ENCODE measurements around the gene DLX2. TPM values are rescaled to one million over a fixed set of nuclear protein-coding genes. Genes with fewer than 3 reads are reported as not detected.
"Not testable (repeated sequence)": the region's sequence is repeated elsewhere in the genome, so short reads cannot be mapped to it uniquely, and the experiment has no call there.

Gene DLX2
- total and polyA plus RNA-seq, 4 donors, result 0.50 TPM; not detected in 3

DNA sequence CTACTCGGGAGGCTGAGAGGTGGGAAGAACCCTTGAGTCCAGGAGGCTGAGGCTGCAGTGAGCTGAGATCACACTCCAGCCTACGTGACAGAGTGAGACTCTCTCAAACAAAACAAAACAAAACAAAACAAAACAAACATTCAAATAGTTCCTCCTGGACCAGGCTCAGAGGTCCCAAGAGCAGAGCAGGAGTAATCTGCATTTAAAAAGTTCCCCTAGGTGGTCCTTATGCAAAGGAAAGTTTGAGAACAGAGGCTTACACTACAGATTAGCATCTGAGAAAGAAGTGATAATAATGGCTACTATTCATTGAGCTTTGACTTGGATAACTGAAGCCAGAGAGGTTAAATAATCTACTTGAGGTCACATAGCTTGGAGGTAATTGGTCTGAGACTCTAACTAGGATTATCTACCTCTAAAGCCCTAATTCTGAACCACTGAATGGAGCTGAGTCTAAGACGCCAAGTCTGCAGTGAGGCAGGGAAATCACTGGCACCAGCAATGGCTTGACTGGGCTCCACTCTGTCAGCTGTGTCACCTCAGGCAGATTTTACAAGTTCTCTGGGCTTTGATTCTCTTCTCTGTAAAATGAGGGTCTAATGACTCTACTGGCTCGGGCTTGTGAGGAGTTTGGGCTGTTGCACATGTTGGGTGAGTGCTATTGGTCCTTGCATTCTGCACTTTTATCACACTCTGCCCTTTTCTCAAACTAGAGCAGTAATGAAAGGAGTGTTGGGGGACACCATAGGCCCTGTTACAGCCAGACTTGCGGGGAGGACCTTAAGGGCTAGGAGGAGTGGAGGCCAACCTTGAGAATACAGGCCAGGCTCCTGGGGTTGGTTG lies 29.2 kb upstream of the DLX2 start:
- peaks cover 4% of the 10 kb centered on the region for H3K9me3 ChIP-seq (ENCODE audit: control insufficient read depth, low read length)
- WGBS, 2 donors, result 65 to 76% methylated on average over 5 of the region's 5 CpGs
- no peak for DNase-seq
- H3K4me1 ChIP-seq (ENCODE audit: control insufficient read depth in 1 of 2, insufficient read depth in 2 of 2, low read length in 2 of 2), result no peaks in the 10 kb centered on the region
- intact Hi-C loops (cut with DNase I), result no loop called here
- H3K27ac ChIP-seq (ENCODE audit: low read depth in 1 of 2, low read length in 2 of 2), result no peak overlapping the region
- H3K36me3 ChIP-seq (ENCODE audit: control insufficient read depth in 1 of 2, insufficient read depth in 2 of 2, low read length in 1 of 2), result no peaks in the 10 kb centered on the region
- no peak overlapping the region for H3K4me3 ChIP-seq (ENCODE audit: low read length in 2 of 2)
- peaks cover 0 to 4% of the 10 kb centered on the region in 2 donors for H3K27me3 ChIP-seq (ENCODE audit: control insufficient read depth in 1 of 2, insufficient read depth in 2 of 2, low read length in 1 of 2)
- no peak for ATAC-seq (ENCODE audit: low FRiP score)

DNA sequence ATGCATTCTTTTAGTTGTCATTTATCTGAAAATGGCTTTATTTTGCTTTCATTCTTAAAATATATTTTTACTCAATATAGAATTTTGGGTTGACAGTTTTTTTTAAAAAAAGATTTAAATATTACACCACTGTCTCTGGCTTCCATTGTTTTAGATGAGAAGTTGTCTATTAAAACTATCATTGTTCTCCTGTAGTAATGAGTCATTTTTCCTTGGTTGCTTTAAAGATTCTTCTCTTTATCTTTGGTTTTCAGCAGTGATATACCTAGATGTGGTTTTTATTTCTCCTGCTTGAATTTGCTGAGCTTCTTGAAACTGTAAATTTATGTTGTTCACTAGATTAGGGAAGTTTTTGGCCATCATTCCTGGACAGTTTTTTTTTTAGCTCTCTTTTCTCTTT lies 26.7 kb upstream of the DLX2 start:
- H3K27ac ChIP-seq (ENCODE audit: low read depth in 1 of 2, low read length in 2 of 2), result no peak overlapping the region
- ATAC-seq (ENCODE audit: low FRiP score), result no peak
- no peaks in the 10 kb centered on the region for H3K36me3 ChIP-seq (ENCODE audit: control insufficient read depth in 1 of 2, insufficient read depth in 2 of 2, low read length in 1 of 2)
- H3K4me3 ChIP-seq (ENCODE audit: low read length in 2 of 2), result no peak overlapping the region
- peaks cover 0 to 1% of the 10 kb centered on the region in 2 donors for H3K27me3 ChIP-seq (ENCODE audit: control insufficient read depth in 1 of 2, insufficient read depth in 2 of 2, low read length in 1 of 2)
- peaks cover 6% of the 10 kb centered on the region for H3K9me3 ChIP-seq (ENCODE audit: control insufficient read depth, low read length)
- H3K4me1 ChIP-seq (ENCODE audit: control insufficient read depth in 1 of 2, insufficient read depth in 2 of 2, low read length in 2 of 2), result no peaks in the 10 kb centered on the region
- no peak for DNase-seq
- intact Hi-C loops (cut with DNase I), result loop anchor here in 1 of 2 donors (10.0 kb wide), 1 partner anchor 555 kb away; no protein-coding TSS in a partner anchor

DNA sequence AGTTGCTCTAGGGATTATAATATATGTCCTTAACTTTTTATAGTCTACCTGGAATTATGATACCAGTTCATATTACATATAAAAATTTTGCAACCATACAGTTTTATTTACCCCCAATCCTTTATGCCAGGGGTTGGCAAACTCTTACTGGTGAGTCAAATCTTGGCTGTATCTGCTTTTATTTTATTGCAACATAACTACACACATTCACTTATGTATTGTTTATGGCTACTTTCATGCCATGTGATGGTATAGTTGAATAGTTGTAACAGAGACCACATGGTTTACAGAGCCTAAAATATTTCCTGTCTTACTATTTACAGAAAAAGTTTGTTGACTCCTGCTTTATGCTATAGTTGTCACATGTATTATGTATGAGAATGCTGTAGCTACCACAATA lies 25.8 kb upstream of the DLX2 start:
- H3K27ac ChIP-seq (ENCODE audit: low read depth in 1 of 2, low read length in 2 of 2), result no peak overlapping the region
- H3K9me3 ChIP-seq (ENCODE audit: control insufficient read depth, low read length), result peaks cover 6% of the 10 kb centered on the region
- intact Hi-C loops (cut with DNase I), result loop anchor here in 1 of 2 donors (10.0 kb wide), 1 partner anchor 554 kb away; no protein-coding TSS in a partner anchor
- H3K27me3 ChIP-seq (ENCODE audit: control insufficient read depth in 1 of 2, insufficient read depth in 2 of 2, low read length in 1 of 2), result peaks cover 0 to 1% of the 10 kb centered on the region in 2 donors
- H3K4me1 ChIP-seq (ENCODE audit: control insufficient read depth in 1 of 2, insufficient read depth in 2 of 2, low read length in 2 of 2), result no peaks in the 10 kb centered on the region
- no peak overlapping the region for H3K4me3 ChIP-seq (ENCODE audit: low read length in 2 of 2)
- no peak for ATAC-seq (ENCODE audit: low FRiP score)
- H3K36me3 ChIP-seq (ENCODE audit: control insufficient read depth in 1 of 2, insufficient read depth in 2 of 2, low read length in 1 of 2), result no peaks in the 10 kb centered on the region
- no peak for DNase-seq

DNA sequence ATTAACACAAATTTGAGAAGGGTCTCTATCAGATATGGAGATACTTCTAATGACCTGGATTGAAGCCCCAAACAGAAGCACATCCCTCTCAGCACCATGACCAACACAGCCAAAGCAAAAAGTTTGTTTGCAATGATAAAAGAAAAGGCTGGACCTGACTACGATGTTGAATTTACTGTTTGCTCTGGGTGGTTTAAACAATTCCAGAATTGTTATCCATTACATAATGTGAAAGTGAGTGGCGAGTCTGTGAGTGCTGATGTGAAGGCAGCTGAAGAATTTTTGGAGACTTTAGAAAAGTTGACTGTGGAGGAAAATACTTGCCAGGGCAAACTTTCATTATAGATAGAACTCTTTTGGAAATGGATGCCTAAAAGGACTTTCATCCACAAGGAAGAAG lies 17.4 kb upstream of the DLX2 start:
- Histone ChIP-seq H3K4me3 (ENCODE audit: low read length in 2 of 2) (no peak overlapping the region), H3K9me3 (ENCODE audit: control insufficient read depth, low read length) (peaks cover 2% of the 10 kb centered on the region), H3K27ac (ENCODE audit: low read depth in 1 of 2, low read length in 2 of 2) (no peak overlapping the region), H3K27me3 (ENCODE audit: control insufficient read depth in 1 of 2, insufficient read depth in 2 of 2, low read length in 1 of 2) (no peaks in the 10 kb centered on the region), H3K36me3 (ENCODE audit: control insufficient read depth in 1 of 2, insufficient read depth in 2 of 2, low read length in 1 of 2) (no peaks in the 10 kb centered on the region), H3K4me1 (ENCODE audit: control insufficient read depth in 1 of 2, insufficient read depth in 2 of 2, low read length in 2 of 2) (no peaks in the 10 kb centered on the region)
- intact Hi-C loops (cut with DNase I), result loop anchor here in 1 of 2 donors (10.0 kb wide), 1 partner anchor 545 kb away; no protein-coding TSS in a partner anchor
- 7% methylated on average over 2 of the region's 2 CpGs for WGBS, 2 donors
- ATAC-seq (ENCODE audit: low FRiP score), result no peak
- DNase-seq, result no peak

DNA sequence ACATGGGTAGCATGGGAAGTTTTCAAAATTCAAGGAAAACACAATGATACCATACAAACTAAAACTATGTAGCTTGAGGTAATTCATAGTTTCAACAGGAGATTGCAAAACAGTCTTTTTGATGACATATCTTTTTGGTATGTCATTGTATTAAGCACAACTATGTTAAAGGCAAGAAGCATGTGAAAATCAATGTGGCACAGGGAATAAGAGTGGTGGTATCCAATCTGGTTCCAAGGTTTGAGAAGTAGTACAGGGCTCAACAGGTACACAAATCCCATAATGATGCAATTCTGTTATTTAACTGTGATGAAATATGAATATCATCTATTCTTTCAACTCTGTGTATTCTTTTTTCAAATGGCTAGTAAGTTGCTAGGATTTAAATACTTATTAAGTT lies 16.4 kb upstream of the DLX2 start:
- Histone ChIP-seq H3K27ac (ENCODE audit: low read depth in 1 of 2, low read length in 2 of 2) (no peak overlapping the region), H3K4me1 (ENCODE audit: control insufficient read depth in 1 of 2, insufficient read depth in 2 of 2, low read length in 2 of 2) (no peaks in the 10 kb centered on the region), H3K27me3 (ENCODE audit: control insufficient read depth in 1 of 2, insufficient read depth in 2 of 2, low read length in 1 of 2) (no peaks in the 10 kb centered on the region), H3K4me3 (ENCODE audit: low read length in 2 of 2) (no peak overlapping the region), H3K36me3 (ENCODE audit: control insufficient read depth in 1 of 2, insufficient read depth in 2 of 2, low read length in 1 of 2) (no peaks in the 10 kb centered on the region), H3K9me3 (ENCODE audit: control insufficient read depth, low read length) (peaks cover 2% of the 10 kb centered on the region)
- DNase-seq (no peak), ATAC-seq (ENCODE audit: low FRiP score) (no peak)
- intact Hi-C loops (cut with DNase I), result no loop called here

DNA sequence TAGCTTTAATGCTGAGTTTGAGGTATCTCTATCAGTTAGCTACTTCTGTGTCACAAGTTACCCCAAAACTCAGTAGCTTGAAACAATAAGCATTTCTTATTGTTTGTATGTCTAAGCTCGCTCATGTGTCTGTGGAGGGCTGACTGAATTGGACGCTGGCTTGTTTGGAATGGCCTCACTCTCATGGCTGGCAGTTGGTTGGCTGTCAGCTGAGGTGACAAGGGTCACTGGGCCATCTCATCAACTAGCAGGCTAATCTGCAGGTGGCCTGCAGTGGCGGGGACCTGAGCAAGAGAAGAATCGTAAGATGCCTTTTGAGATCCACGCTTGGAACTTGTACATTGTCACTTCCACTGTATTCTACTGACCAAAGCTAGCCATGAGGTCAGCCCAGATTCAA lies 13.4 kb upstream of the DLX2 start:
- ATAC-seq (ENCODE audit: low FRiP score), result no peak
- intact Hi-C loops (cut with DNase I), result no loop called here
- 59 to 66% methylated on average over 5 of the region's 5 CpGs for WGBS, 2 donors

DNA sequence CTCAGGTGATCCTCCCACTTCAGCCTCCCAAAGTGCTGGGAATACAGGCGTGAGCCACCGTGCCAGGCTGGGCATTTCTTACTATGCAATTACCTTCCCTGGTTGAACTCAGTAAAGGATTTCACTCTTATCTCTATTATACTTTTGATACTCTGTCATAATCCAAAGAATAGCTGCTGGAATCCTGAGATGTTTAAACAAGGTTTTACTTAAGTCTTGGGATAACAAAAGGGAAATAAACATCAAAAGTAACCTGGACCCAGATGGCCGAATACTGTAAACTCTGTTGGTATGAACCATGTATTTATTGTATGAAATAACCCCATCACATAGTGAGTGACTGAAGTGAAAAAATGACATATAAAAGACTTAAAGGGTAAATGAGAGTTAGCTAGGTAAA lies 11.9 kb upstream of the DLX2 start:
- WGBS, 2 donors, result 71 to 79% methylated on average over 3 of the region's 3 CpGs
- Histone ChIP-seq H3K27me3 (ENCODE audit: control insufficient read depth in 1 of 2, insufficient read depth in 2 of 2, low read length in 1 of 2) (no peaks in the 10 kb centered on the region), H3K4me3 (ENCODE audit: low read length in 2 of 2) (no peak overlapping the region), H3K4me1 (ENCODE audit: control insufficient read depth in 1 of 2, insufficient read depth in 2 of 2, low read length in 2 of 2) (no peaks in the 10 kb centered on the region), H3K9me3 (ENCODE audit: control insufficient read depth, low read length) (no peaks in the 10 kb centered on the region), H3K27ac (ENCODE audit: low read depth in 1 of 2, low read length in 2 of 2) (no peak overlapping the region), H3K36me3 (ENCODE audit: control insufficient read depth in 1 of 2, insufficient read depth in 2 of 2, low read length in 1 of 2) (no peaks in the 10 kb centered on the region)
- intact Hi-C loops (cut with DNase I), result loop anchor here in 1 of 2 donors (5.0 kb wide), 1 partner anchor 542 kb away; no protein-coding TSS in a partner anchor
- ATAC-seq (ENCODE audit: low FRiP score), result no peak
- no peak for DNase-seq

More for the DNA sequence above, 13.4 kb upstream of the DLX2 start:
- Histone ChIP-seq H3K27me3 (ENCODE audit: control insufficient read depth in 1 of 2, insufficient read depth in 2 of 2, low read length in 1 of 2) (no peaks in the 10 kb centered on the region), H3K4me1 (ENCODE audit: control insufficient read depth in 1 of 2, insufficient read depth in 2 of 2, low read length in 2 of 2) (no peaks in the 10 kb centered on the region), H3K27ac (ENCODE audit: low read depth in 1 of 2, low read length in 2 of 2) (no peak overlapping the region), H3K9me3 (ENCODE audit: control insufficient read depth, low read length) (no peaks in the 10 kb centered on the region), H3K36me3 (ENCODE audit: control insufficient read depth in 1 of 2, insufficient read depth in 2 of 2, low read length in 1 of 2) (no peaks in the 10 kb centered on the region), H3K4me3 (ENCODE audit: low read length in 2 of 2) (no peak overlapping the region)
- DNase-seq, result no peak

DNA sequence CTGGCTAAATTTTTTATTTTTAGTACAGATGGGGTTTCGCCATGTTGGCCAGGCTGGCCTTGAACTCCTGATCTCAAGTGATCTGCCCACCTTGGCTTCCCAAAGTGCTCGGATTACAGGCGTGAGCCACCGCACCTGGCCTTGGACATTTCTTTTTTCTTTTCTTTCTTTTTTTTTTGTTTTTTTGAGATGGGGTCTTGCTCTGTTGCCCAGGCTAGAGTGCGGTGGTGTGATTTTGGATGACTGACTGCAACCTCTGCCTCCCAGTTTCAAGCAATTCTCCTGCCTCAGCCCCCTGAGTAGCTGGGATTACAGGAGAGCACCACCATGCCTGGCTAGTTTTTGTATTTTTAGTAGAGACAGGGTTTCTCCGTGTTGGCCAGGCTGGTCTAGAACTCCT lies 11.5 kb upstream of the DLX2 start:
- intact Hi-C loops (cut with DNase I), result loop anchor here in 1 of 2 donors (5.0 kb wide), 1 partner anchor 542 kb away; no protein-coding TSS in a partner anchor

DNA sequence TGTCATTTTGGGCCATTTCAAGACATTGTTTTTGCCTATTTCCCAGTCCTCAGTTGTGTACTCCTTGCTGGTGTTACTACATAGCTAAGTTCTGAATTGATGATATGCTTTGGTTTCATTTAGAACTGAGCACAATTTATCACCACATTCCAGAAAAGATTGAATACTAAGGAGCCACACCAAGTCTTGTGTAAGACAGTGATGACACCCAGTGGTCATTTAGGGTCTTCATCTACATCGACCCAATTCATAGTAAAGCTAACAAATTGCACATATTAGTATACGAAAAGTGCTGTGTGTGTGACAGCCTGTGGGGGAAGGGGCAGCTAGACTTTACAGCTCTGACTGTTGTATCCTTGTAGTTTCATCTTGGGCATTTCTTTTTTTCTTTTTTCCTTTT lies 10.9 kb upstream of the DLX2 start:
- WGBS, 2 donors, result 25 to 27% methylated on average over 2 of the region's 2 CpGs
- intact Hi-C loops (cut with DNase I), result loop anchor here in 1 of 2 donors (5.0 kb wide), 1 partner anchor 541 kb away; no protein-coding TSS in a partner anchor
- DNase-seq, result no peak

More for the DNA sequence above, 11.5 kb upstream of the DLX2 start:
- not testable (repeated sequence) for H3K36me3 ChIP-seq (ENCODE audit: control insufficient read depth in 1 of 2, insufficient read depth in 2 of 2, low read length in 1 of 2); ATAC-seq (ENCODE audit: low FRiP score); DNase-seq; H3K4me1 ChIP-seq (ENCODE audit: control insufficient read depth in 1 of 2, insufficient read depth in 2 of 2, low read length in 2 of 2); H3K9me3 ChIP-seq (ENCODE audit: control insufficient read depth, low read length); H3K27ac ChIP-seq (ENCODE audit: low read depth in 1 of 2, low read length in 2 of 2); H3K4me3 ChIP-seq (ENCODE audit: low read length in 2 of 2); H3K27me3 ChIP-seq (ENCODE audit: control insufficient read depth in 1 of 2, insufficient read depth in 2 of 2, low read length in 1 of 2)
- WGBS, 2 donors, result 88 to 90% methylated on average over 6 of the region's 6 CpGs

More for the DNA sequence above, 10.9 kb upstream of the DLX2 start:
- Histone ChIP-seq H3K36me3 (ENCODE audit: control insufficient read depth in 1 of 2, insufficient read depth in 2 of 2, low read length in 1 of 2) (no peaks in the 10 kb centered on the region), H3K4me1 (ENCODE audit: control insufficient read depth in 1 of 2, insufficient read depth in 2 of 2, low read length in 2 of 2) (no peaks in the 10 kb centered on the region), H3K27ac (ENCODE audit: low read depth in 1 of 2, low read length in 2 of 2) (no peak overlapping the region), H3K27me3 (ENCODE audit: control insufficient read depth in 1 of 2, insufficient read depth in 2 of 2, low read length in 1 of 2) (no peaks in the 10 kb centered on the region), H3K4me3 (ENCODE audit: low read length in 2 of 2) (no peak overlapping the region), H3K9me3 (ENCODE audit: control insufficient read depth, low read length) (no peaks in the 10 kb centered on the region)
- no peak for ATAC-seq (ENCODE audit: low FRiP score)

Data from aorta (tissue), 5 donors.